Type B pancreatic cell (in vitro differentiated cells): ENCODE data around the gene EZR. TPM values are rescaled to one million over a fixed set of nuclear protein-coding genes. Genes with fewer than 3 reads are reported as not detected.

ENCODE experiments used
- DNase-seq: peaks from one replicate; pipeline ENCODE4 v3.0.0; 2021; ENCODE audit warnings: mixed read lengths; ENCODE audit not compliant: unreplicated experiment; ENCODE audit errors: extremely low spot score
- H3K27ac Mint-ChIP-seq: 2 replicates; pipeline ENCODE4 v1.8.0; 2021; ENCODE audit warnings: mild to moderate bottlenecking, mixed read lengths
- H3K27me3 Mint-ChIP-seq: 2 replicates; pipeline ENCODE4 v1.8.0; 2021; ENCODE audit warnings: mixed read lengths
- H3K36me3 Mint-ChIP-seq: 2 replicates; pipeline ENCODE4 v1.8.0; 2021; ENCODE audit warnings: mixed read lengths
- H3K4me1 Mint-ChIP-seq: one replicate; pipeline ENCODE4 v1.8.0; 2021; ENCODE audit warnings: mixed read lengths; ENCODE audit not compliant: unreplicated experiment
- H3K4me3 Mint-ChIP-seq: 2 replicates; pipeline ENCODE4 v1.8.0; 2021; ENCODE audit warnings: mild to moderate bottlenecking, mixed read lengths
- H3K9me3 Mint-ChIP-seq: 2 replicates; pipeline ENCODE4 v1.8.0; 2021; ENCODE audit warnings: mixed read lengths
- CTCF ChIP-seq: fragments of 200-600 bp; sonication (generic); conservative IDR thresholded peaks from 2 replicates; pipeline ENCODE4 v1.5.0; 2021; ENCODE audit warnings: antibody characterized with exemption, mild to moderate bottlenecking
- total RNA-seq: library from RNA; stranded (reverse); gene quantifications from 2 replicates; pipeline ENCODE4 v1.2.1, GENCODE V29; 2021; ENCODE audit warnings: low replicate concordance

The EZR gene
- total RNA-seq, 1 donor from 2014 or later = 166 TPM

- H3K4me1 Mint-ChIP-seq = peaks cover 16% of the 10 kb centered on the region
- no peak for TF ChIP-seq CTCF
- H3K36me3 Mint-ChIP-seq = peaks cover 51% of the 10 kb centered on the region
- no peaks in the 10 kb centered on the region for H3K9me3 Mint-ChIP-seq
- H3K27ac Mint-ChIP-seq = peak overlapping the region; percentile 96
- no peaks in the 10 kb centered on the region for H3K27me3 Mint-ChIP-seq
- DNase-seq = no peak
- H3K4me3 Mint-ChIP-seq = peak overlapping the region; percentile 39
These were observed 36.6 kb downstream of the EZR start for GRCh38 chr6:158782432-158783166.

GRCh38 chr6:158781692-158782373, 37.3 kb downstream of the EZR start:
- H3K36me3 Mint-ChIP-seq = peaks cover 58% of the 10 kb centered on the region

GRCh38 chr6:158780988-158781691, 38.0 kb downstream of the EZR start:
- Mint-ChIP-seq H3K36me3 (peaks cover 56% of the 10 kb centered on the region), H3K9me3 (no peaks in the 10 kb centered on the region), H3K27me3 (no peaks in the 10 kb centered on the region), H3K4me3 (peak overlapping the region; percentile 68), H3K27ac (peak overlapping the region; percentile 96), H3K4me1 (peaks cover 21% of the 10 kb centered on the region)
- DNase-seq = no peak
- no peak for TF ChIP-seq CTCF

More at GRCh38 chr6:158781692-158782373, 37.3 kb downstream of the EZR start:
- Mint-ChIP-seq H3K4me1 (peaks cover 18% of the 10 kb centered on the region), H3K27me3 (no peaks in the 10 kb centered on the region), H3K27ac (peak overlapping the region; percentile 96), H3K9me3 (no peaks in the 10 kb centered on the region), H3K4me3 (peak overlapping the region; percentile 68)
- TF ChIP-seq CTCF = no peak
- DNase-seq = no peak

- no peaks in the 10 kb centered on the region for H3K9me3 Mint-ChIP-seq
- peak overlapping the region; percentile 68 for H3K4me3 Mint-ChIP-seq
- peak overlapping the region; percentile 96 for H3K27ac Mint-ChIP-seq
- DNase-seq = no peak
- TF ChIP-seq CTCF = no peak
- peaks cover 57% of the 10 kb centered on the region for H3K36me3 Mint-ChIP-seq
- H3K27me3 Mint-ChIP-seq = no peaks in the 10 kb centered on the region
- H3K4me1 Mint-ChIP-seq = peaks cover 21% of the 10 kb centered on the region
These were observed 38.8 kb downstream of the EZR start for GRCh38 chr6:158780246-158780884.

- DNase-seq = no peak
- H3K36me3 Mint-ChIP-seq = peaks cover 53% of the 10 kb centered on the region
- peak overlapping the region; percentile 65 for H3K27ac Mint-ChIP-seq
- H3K4me1 Mint-ChIP-seq = peaks cover 23% of the 10 kb centered on the region
- H3K4me3 Mint-ChIP-seq = no peak overlapping the region
- H3K9me3 Mint-ChIP-seq = no peaks in the 10 kb centered on the region
- no peaks in the 10 kb centered on the region for H3K27me3 Mint-ChIP-seq
- no peak for TF ChIP-seq CTCF
These were observed 41.1 kb downstream of the EZR start for GRCh38 chr6:158778005-158778527.
